Retinal pigment epithelial cell (primary cell): ENCODE measurements around the gene LPA.

ENCODE experiments used
- DNase-seq: peaks from one replicate; pipeline ENCODE4 v3.0.0-alpha.2; 2010; ENCODE audit warnings: low read depth
- H3K4me3 ChIP-seq: 2 replicates; pipeline ENCODE4 v1.5.1; 2011; ENCODE audit warnings: mild to moderate bottlenecking, low read length, control low read depth, moderate library complexity
- TF ChIP-seq, protein P1 (sequence below): conservative IDR thresholded peaks from 2 replicates; pipeline ENCODE4 v1.5.1; 2011; ENCODE audit warnings: low read depth, low read length, control low read depth, inconsistent platforms

LPA gene

DNA sequence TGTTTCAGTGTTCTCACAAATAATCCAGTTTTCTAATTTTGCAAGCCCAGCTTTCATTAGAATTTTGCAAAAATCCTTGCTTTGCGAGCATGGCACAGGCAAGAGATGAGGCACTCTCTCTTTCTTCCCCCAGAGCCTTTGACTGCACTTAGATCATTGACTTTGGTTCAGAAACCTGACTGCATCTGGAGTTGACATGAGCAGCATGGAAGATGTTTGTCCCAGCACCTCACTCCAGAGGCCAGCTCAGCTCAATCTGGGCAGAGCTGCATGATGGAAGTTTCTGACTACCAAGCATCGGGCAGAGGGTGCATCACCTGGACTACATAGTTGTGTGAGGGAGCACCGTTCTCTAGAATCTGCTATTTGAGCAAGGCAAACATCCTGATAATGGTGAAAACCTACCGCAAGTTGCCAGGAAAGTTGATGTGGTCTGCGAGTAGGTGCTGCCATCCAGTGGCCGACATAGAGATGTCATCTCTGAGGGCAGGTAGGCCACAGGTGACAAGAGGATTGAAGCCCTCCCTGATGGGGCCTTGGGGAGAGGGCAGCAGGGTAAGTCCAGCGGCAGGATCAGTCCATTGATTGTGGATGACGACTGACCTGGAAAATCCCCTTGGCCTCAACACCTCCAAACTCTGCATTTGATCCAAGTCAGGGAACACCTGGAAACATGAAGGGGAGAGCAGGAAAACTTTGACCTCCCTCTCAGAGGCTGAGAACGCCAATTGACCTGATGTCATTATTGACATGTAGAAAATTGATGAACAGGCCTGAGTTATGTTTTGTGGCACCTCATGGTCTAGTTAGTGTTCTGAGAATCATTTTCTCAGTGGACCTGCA, 3.8 kb upstream of the LPA start:
- TF ChIP-seq, protein P1, sequence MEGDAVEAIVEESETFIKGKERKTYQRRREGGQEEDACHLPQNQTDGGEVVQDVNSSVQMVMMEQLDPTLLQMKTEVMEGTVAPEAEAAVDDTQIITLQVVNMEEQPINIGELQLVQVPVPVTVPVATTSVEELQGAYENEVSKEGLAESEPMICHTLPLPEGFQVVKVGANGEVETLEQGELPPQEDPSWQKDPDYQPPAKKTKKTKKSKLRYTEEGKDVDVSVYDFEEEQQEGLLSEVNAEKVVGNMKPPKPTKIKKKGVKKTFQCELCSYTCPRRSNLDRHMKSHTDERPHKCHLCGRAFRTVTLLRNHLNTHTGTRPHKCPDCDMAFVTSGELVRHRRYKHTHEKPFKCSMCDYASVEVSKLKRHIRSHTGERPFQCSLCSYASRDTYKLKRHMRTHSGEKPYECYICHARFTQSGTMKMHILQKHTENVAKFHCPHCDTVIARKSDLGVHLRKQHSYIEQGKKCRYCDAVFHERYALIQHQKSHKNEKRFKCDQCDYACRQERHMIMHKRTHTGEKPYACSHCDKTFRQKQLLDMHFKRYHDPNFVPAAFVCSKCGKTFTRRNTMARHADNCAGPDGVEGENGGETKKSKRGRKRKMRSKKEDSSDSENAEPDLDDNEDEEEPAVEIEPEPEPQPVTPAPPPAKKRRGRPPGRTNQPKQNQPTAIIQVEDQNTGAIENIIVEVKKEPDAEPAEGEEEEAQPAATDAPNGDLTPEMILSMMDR, result peak; percentile 7
- no peak for DNase-seq
- no peak overlapping the region for H3K4me3 ChIP-seq

DNA sequence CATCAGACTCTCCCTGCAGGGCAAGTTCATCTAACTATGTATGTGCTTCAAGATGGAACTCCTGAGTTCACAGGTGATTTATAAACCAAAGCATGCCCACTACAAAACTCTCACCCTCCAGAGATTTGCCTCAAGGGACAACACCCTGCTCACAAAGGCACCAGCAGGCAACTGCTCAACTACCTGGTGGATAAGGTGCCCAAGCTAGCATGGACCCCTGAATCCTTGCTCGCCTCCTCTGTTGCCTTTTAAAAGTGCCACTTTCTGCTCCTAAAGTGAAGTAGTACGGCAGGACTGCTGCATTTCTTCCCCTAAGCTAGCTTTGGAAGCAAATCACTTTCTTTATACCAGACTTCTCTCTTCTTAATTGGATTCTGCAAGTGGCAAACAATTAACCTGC, 1.2 kb downstream of the LPA start:
- no peak overlapping the region for H3K4me3 ChIP-seq
- no peak for DNase-seq
- TF ChIP-seq, protein P1, result no peak

DNA sequence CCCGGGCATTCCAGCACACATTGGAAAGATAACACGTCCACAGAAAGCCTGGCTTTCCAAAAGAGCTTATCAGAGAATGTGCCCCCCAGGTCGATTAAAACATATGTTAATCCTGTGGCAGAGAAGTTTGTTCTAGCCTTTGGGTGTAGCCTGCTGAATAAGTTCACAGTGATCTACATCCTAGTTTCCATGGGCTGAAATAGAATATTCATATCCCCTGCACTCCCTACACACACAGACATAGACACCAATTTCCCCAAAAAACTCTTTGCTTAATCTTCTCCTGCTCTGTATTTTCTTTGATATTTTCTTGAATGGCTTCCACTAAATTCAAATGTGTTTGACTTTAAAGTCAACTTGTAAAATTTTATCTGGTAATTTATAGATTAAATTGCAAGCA, 1.6 kb downstream of the LPA start:
- no peak overlapping the region for H3K4me3 ChIP-seq

DNA sequence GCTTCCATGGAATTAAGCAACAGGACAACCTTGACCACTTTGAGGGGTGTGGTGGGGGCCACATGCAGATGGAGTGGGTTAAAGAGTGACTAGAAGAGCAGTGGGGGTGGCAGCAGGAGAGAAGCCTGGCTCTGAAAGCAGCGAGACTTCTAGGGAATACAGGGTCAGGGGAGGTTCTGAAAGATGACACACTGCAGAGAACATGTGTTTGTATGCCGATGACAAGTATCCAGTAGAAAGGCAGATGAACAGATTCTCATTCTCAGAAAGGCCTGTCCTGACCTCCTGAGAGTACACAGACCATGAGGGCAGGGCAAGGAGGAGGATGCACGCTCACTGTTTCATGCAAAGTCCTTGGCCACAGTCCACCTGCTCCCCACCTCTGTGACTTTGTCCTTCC, 2.9 kb downstream of the LPA start:
- no peak overlapping the region for H3K4me3 ChIP-seq
- no peak for DNase-seq
- TF ChIP-seq, protein P1, result no peak

More for the DNA sequence above, 1.6 kb downstream of the LPA start:
- DNase-seq, result no peak
- TF ChIP-seq, protein P1, result no peak

DNA sequence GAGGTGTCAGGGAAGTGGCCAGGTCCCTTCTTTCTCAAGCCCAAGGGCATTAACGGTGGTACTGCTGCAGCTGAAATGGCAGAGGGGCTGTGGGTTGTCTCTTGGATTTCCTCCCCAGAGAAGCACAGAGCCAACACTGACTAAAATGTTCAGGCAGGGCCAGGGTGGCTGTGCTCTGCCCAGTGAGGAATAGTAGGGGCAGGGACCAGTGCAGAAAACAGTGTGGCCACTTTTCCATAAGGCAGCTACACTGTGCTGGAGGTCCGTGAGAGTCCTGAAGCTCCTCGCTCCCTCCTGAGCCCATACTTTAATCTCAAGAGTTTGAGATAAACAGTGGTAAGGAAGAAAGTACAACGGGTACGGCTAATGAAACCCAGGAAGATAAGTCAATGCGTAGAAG, 4.5 kb downstream of the LPA start:
- no peak for DNase-seq
- TF ChIP-seq, protein P1, result no peak

DNA sequence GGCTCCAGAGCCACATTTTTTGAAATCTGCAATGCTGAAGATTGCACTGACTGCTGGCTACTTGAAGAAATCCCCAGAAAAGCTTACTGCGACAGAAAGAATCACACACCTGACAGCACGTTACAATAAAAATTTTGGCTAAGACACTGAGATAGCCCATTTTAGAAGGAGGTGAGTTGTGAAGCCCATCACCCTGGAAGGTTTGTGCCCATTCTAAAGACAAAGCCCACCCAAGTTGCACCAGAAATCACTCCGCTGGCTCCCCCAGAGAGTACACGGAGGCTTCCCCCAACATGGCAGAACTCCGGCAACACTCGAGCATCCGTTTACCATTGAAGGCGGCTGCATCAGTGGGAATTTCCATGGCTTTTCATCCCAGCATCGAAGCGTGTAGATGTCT, 29.4 kb downstream of the LPA start:
- DNase-seq, result no peak
- TF ChIP-seq, protein P1, result no peak
- H3K4me3 ChIP-seq, result no peak overlapping the region

More for the DNA sequence above, 4.5 kb downstream of the LPA start:
- no peak overlapping the region for H3K4me3 ChIP-seq
